Smooth muscle cell (in vitro differentiated cells): ENCODE measurements around the gene SNRNP200. TPM values are rescaled to one million over a fixed set of nuclear protein-coding genes. Genes with fewer than 3 reads are reported as not detected.

Experiments used
- DNase-seq: peaks from one replicate; lab custom pipeline; 2025; ENCODE audit not compliant: unreplicated experiment; lab: John Stamatoyannopoulos, UW
- H2AFZ ChIP-seq: fragments of 200-600 bp; sonication (generic); 2 replicates; pipeline ENCODE4 v1.6.0; 2016; ENCODE audit warnings: antibody characterized with exemption, low read depth, mild to moderate bottlenecking
- H3F3A ChIP-seq: fragments of 200-600 bp; sonication (generic); 2 replicates; pipeline ENCODE4 v1.6.0; 2017; ENCODE audit warnings: antibody characterized with exemption, low read depth
- H3K27ac ChIP-seq: fragments of 200-600 bp; sonication (generic); 2 replicates; pipeline ENCODE4 v1.5.1; 2016; ENCODE audit warnings: low read depth, mild to moderate bottlenecking
- H3K27me3 ChIP-seq: fragments of 200-600 bp; sonication (generic); 2 replicates; pipeline ENCODE4 v1.6.1; 2016; ENCODE audit warnings: low read depth, mild to moderate bottlenecking
- H3K36me3 ChIP-seq: fragments of 200-600 bp; sonication (generic); 2 replicates; pipeline ENCODE4 v1.5.1; 2016; ENCODE audit warnings: low read depth
- H3K4me1 ChIP-seq: fragments of 200-600 bp; sonication (generic); 2 replicates; pipeline ENCODE4 v1.5.1; 2016; ENCODE audit warnings: low read depth
- H3K4me2 ChIP-seq: fragments of 200-600 bp; sonication (generic); 2 replicates; pipeline ENCODE4 v1.6.0; 2016; ENCODE audit warnings: mild to moderate bottlenecking
- H3K4me3 ChIP-seq: fragments of 200-600 bp; sonication (generic); 2 replicates; pipeline ENCODE4 v1.5.1; 2016; ENCODE audit warnings: mild to moderate bottlenecking
- H3K79me2 ChIP-seq: fragments of 200-600 bp; sonication (generic); 2 replicates; pipeline ENCODE4 v1.6.0; 2016; ENCODE audit warnings: low read depth, mild to moderate bottlenecking
- H3K9ac ChIP-seq: fragments of 200-600 bp; sonication (generic); 2 replicates; pipeline ENCODE4 v1.6.0; 2016; ENCODE audit warnings: low read depth
- H3K9me3 ChIP-seq: fragments of 200-600 bp; sonication (generic); replicated peaks from 2 replicates; pipeline ENCODE4 v1.5.1; 2016; ENCODE audit warnings: low read depth
- H4K20me1 ChIP-seq: fragments of 200-600 bp; sonication (generic); 2 replicates; pipeline ENCODE4 v1.6.0; 2016; ENCODE audit warnings: low read depth
- WGBS: methylation state at CpG from one replicate; pipeline ENCODE4 v1.1.7; 2016; ENCODE audit warnings: low lambda C conversion rate; 5-methylcytosine and 5-hydroxymethylcytosine counted together
- polyA plus RNA-seq: library from polyadenylated mRNA; unstranded; fragments of >200 nt; fragmentation: Nextera tagmentation; extraction: Ambion mirVana; gene quantifications from 2 replicates; pipeline ENCODE4 v1.2.1, GENCODE V29; 2016
- total RNA-seq: library from RNA; depleted of rRNA; stranded (reverse); fragments of >200 nt; gene quantifications from 2 replicates; pipeline ENCODE4 v1.2.3, GENCODE V29; 2014
- TF ChIP-seq, protein P1 (sequence below): fragments of 200-600 bp; sonication (generic); IDR thresholded peaks from 2 replicates; pipeline ENCODE4 v1.5.1; 2017; ENCODE audit warnings: borderline replicate concordance, mild to moderate bottlenecking, antibody characterized with exemption; ENCODE audit not compliant: insufficient read depth, poor library complexity, severe bottlenecking

The SNRNP200 gene
- total and polyA plus RNA-seq, 2 experiments from 2014 or later, result 49.5 to 54.1 TPM

DNA sequence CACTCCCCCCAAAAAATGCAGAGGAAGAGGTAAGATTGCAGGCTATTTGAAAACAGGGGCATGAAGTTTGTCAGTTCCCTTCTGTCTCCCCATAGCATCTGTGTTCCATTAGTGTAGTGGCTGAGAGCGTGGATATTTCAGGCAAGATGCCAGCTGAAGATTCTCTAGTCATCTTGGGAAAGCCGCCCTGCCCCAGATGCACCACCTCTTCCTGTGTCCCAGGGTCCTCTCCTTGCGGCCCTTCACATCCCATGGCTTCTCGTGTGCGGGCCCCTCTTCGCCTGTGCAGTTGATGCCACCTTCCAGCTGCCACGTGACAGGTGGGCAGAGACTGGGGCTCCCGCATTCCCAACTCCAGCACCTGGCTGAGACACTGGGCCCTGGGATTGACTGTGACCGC, 55.7 kb downstream of the SNRNP200 start:
- Histone ChIP-seq H2AFZ (no peak overlapping the region), H3K27ac (no peak overlapping the region), H3K79me2 (no peaks in the 10 kb centered on the region), H3F3A (peaks cover 4% of the 10 kb centered on the region), H3K9me3 (no peaks in the 10 kb centered on the region), H4K20me1 (no peaks in the 10 kb centered on the region), H3K9ac (no peak overlapping the region), H3K27me3 (no peaks in the 10 kb centered on the region), H3K4me1 (no peaks in the 10 kb centered on the region), H3K4me2 (no peak overlapping the region), H3K4me3 (no peak overlapping the region), H3K36me3 (no peaks in the 10 kb centered on the region)
- TF ChIP-seq, protein P1, sequence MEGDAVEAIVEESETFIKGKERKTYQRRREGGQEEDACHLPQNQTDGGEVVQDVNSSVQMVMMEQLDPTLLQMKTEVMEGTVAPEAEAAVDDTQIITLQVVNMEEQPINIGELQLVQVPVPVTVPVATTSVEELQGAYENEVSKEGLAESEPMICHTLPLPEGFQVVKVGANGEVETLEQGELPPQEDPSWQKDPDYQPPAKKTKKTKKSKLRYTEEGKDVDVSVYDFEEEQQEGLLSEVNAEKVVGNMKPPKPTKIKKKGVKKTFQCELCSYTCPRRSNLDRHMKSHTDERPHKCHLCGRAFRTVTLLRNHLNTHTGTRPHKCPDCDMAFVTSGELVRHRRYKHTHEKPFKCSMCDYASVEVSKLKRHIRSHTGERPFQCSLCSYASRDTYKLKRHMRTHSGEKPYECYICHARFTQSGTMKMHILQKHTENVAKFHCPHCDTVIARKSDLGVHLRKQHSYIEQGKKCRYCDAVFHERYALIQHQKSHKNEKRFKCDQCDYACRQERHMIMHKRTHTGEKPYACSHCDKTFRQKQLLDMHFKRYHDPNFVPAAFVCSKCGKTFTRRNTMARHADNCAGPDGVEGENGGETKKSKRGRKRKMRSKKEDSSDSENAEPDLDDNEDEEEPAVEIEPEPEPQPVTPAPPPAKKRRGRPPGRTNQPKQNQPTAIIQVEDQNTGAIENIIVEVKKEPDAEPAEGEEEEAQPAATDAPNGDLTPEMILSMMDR, result no peak
- 88% methylated on average over 9 of the region's 9 CpGs for WGBS
- DNase-seq, result no peak

DNA sequence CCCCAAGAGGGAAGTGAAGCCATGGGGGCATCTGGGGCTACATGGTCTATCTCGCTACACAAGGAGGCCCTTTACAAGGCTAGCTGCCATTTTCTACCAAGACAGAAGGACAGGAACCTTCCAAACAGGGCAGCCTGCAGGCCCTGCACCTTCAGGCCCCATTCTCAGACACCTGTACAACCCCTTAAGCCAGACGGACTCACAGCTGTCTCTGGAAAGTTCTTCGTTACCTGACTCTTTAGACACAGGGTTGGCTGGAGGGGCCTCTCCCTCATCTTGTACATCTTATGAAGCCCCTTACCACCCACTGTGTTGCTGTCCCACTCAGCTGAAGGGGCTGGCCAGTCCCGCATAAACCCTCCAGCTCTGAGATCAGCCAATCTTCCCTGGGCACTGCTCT, 56.7 kb downstream of the SNRNP200 start:
- Histone ChIP-seq H3K4me1 (no peaks in the 10 kb centered on the region), H3F3A (peaks cover 4% of the 10 kb centered on the region)
- 96% methylated on average over 4 of the region's 4 CpGs for WGBS

DNA sequence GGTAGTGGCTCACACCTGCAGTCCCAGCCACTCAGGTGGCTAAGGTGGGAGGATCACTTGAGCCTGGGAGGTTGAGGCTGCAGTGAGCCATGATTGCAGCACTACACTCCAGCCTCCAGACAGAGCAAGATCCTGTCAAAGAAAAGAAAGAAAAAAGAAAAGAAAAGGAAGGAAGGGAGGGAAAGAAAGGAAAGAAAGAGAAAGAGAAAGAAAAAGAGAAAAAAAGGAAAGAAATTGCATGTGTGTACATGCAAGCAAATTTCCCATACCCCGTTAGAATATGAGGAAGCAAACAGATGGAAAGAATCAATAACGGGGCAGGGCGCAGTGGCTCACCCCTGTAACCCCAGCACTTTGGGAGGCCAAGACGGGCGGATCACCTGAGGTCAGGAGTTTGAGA, 57.5 kb downstream of the SNRNP200 start:
- Histone ChIP-seq H3K27ac (no peak overlapping the region), H3K36me3 (no peaks in the 10 kb centered on the region), H3K9me3 (no peaks in the 10 kb centered on the region), H3K79me2 (no peaks in the 10 kb centered on the region), H2AFZ (no peak overlapping the region), H3K4me1 (no peaks in the 10 kb centered on the region), H3K27me3 (no peaks in the 10 kb centered on the region), H3K4me2 (no peak overlapping the region), H3K9ac (no peak overlapping the region), H3F3A (peaks cover 4% of the 10 kb centered on the region), H4K20me1 (no peaks in the 10 kb centered on the region), H3K4me3 (no peak overlapping the region)
- WGBS, result 97% methylated on average over 5 of the region's 5 CpGs
- TF ChIP-seq, protein P1, result no peak
- no peak for DNase-seq

More for the DNA sequence above, 56.7 kb downstream of the SNRNP200 start:
- Histone ChIP-seq H4K20me1 (no peaks in the 10 kb centered on the region), H3K4me2 (no peak overlapping the region), H3K9me3 (no peaks in the 10 kb centered on the region), H2AFZ (no peak overlapping the region), H3K79me2 (no peaks in the 10 kb centered on the region), H3K27me3 (no peaks in the 10 kb centered on the region), H3K36me3 (no peaks in the 10 kb centered on the region), H3K9ac (no peak overlapping the region), H3K4me3 (no peak overlapping the region), H3K27ac (no peak overlapping the region)
- TF ChIP-seq, protein P1, result no peak
- no peak for DNase-seq

DNA sequence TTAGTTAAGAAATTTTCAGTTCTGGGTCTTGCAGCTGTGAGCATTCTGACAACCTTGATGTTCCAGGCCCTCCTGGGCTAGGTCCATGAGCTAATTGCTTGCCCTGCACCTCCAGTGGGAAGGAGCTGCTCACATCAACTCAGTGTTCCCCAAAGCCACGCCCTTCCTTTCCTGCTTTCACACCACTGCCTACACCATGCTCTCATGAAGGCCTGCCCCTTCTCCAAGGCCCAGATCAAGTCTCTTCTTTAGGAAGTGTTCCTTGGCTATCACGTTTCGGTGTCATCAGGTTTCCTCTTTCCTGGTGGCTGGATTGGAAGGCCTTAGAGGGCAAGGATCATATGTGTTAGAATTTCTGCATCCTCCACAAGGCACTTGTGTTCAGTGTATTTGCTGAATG, 58.3 kb downstream of the SNRNP200 start:
- WGBS, result 85% methylated on average over 3 of the region's 3 CpGs
- DNase-seq, result no peak
- no peak overlapping the region for H3K27ac ChIP-seq
- no peaks in the 10 kb centered on the region for H3K79me2 ChIP-seq
- H4K20me1 ChIP-seq, result no peaks in the 10 kb centered on the region
- TF ChIP-seq, protein P1, result no peak
- no peak overlapping the region for H3K9ac ChIP-seq
- peaks cover 4% of the 10 kb centered on the region for H3F3A ChIP-seq
- no peaks in the 10 kb centered on the region for H3K27me3 ChIP-seq
- H3K4me1 ChIP-seq, result no peaks in the 10 kb centered on the region
- H3K9me3 ChIP-seq, result no peaks in the 10 kb centered on the region
- H3K4me3 ChIP-seq, result no peak overlapping the region
- no peak overlapping the region for H3K4me2 ChIP-seq
- H2AFZ ChIP-seq, result no peak overlapping the region
- no peaks in the 10 kb centered on the region for H3K36me3 ChIP-seq
